ENCODE data around the gene AXL.

GRCh38 chr19:41232686-41233085, 13.7 kb downstream of the AXL start:
- TF ChIP-seq CTCF (IDR thresholded peaks at IDR 0.05): no peak
- TF ChIP-seq POLR2A (IDR thresholded peaks at IDR 0.05): no peak

All from right lobe of liver (tissue), 4 donors.